IPS DF 19.7 (cell line): ENCODE data around the gene SLC36A1.
"Not testable (repeated sequence)": the region's sequence is repeated elsewhere in the genome, so short reads cannot be mapped to it uniquely, and the experiment has no call there.

ENCODE experiments used
- DNase-seq: peaks from one replicate; pipeline ENCODE4 v3.0.0-alpha.2; 2013; ENCODE audit warnings: low read depth, low spot score

SLC36A1 gene

DNA sequence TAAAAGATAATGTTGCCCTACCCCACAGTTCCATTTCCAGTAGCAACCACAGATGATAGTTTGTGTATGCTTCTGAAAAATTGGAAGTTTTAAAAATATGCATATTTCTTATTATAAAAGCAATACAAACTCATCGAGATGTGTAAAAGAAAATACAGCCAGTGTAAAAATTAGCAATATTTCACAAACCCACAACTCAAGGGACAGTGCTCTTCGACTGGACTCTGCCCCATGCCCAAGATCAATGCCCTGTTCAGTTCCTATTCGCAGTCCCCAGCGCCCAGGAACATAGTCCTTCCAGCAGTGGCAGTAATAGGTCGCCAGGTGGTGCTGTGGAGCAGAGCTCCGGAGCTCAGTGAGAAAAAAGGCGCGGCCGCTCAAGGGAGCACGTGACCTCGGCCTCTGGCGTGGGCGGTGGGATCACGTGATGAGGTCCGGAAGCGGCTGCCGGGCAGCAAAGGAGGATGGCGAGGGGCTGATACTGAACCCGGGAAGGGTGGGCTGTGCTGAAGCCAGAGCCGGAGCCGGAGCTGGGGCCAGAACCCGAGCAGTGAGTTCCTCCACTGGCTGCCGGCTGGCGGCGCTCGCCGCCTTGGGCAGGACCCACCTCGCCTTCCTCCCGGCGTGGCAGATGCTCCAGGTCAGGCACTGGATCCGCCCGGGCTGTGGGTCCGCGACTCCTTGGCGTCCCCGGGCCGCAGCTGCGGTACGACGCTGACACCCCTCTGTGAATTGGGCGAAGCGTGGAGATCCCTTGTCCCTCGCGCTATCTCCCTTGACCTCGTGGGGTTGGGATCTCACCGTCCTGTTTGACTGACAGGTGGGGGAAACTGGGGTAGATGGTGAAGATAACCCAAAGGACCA lies at the start of gene SLC36A1:
Gene SLC36A1 (plus strand): TSS at position 430 of the 864 bp plus-strand sequence. CDS start 11,190 bp downstream, outside the sequence.
- peak; percentile 77 for DNase-seq

DNA sequence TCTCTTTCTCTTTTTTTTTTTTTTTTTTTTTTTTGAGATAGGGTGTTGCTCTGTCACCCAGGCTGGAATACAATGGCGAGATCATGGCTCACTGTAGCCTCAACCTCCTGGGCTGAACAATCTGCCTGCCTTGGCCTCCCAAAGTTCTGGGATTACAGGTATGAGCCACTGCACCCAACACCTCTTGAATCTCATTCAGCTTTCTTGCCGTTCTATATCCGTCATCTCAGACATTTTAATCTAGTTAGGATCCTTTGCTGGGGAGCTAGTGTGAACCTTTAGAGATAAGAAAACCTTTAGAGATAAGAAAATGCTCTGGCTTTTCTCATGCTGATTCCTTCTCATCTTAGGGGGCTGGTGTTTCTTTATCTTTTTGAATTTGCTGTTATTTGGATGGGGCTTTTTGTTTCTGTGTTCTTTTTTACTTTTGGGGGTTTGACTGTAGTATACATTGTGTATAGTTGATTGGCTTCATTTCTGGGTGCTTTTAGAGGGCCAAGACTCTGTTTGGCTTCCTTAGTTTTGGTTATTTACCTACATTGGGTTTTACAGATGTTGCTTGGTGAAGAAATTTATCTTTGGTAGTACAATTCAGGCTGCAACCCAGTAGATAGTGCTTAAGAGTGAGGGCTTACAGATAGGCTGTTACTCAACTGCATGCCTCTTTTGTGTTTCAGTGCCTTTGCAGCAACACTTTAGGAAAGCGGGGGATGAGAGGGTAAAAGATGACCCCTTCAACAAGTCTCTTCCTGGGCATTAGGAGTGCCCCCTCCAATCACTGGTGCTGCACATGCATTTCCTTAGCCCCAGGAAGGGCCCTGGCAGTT lies 41.9 kb upstream of the SLC36A1 start:
- DNase-seq: no peak

DNA sequence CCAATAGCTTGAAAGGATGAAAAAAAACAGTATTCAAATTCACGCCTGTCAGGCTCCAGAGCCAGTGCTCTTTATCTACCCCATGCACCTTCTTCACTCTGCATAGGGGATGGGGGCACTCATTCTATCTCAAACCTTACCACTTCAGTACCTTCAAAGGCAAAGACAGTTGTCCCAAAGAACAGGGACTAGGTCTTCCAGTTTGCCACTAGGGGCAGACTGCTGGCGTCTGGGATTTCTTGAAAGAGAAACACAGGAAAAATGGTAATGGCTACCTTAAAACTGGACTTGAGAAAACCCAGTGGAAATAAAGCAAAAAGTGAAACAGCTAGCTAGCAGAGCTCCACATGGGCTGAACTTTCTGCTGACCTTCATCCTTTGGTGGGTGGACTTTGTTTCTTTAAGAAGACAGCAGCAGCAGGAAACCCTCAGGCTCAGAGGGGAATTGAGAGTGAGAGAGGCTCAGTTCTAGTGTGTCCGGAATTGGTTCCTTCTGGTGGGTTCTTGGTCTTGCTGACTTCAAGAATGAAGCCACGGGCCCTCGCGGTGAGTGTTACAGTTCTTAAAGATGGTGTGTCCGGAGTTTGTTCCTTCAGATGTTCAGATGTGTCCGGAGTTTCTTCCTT lies 41.0 kb upstream of the SLC36A1 start:
- no peak for DNase-seq

DNA sequence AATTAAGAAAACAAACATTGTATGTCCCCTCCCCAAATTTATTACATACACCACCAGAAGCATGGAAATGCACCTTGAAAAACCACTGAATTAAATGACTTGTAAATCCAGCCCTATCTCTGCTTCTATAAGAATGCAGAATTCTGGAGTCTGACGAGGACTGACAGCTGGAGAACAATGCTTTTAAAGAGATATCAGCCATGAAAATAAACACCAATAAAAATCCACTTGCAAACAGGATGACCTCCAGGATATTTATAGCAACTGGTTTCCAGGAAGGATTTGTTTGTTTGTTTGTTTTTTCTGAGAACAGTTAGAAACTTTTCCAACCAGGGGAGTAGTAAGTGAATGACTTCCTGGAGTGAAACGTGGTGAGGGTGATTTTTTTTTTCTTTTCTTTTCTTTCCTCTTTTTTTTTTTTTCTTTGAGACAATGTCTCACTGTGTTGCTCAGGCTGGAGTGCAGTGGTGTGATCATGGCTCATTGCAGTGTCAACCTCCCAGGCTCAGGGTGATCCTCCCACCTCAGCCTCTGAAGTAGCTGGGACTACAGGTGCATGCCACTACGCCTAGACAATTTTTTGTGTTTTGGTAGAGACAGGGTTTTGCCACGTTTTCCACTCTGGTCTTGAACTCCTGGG lies 38.7 kb upstream of the SLC36A1 start:
- no peak for DNase-seq

DNA sequence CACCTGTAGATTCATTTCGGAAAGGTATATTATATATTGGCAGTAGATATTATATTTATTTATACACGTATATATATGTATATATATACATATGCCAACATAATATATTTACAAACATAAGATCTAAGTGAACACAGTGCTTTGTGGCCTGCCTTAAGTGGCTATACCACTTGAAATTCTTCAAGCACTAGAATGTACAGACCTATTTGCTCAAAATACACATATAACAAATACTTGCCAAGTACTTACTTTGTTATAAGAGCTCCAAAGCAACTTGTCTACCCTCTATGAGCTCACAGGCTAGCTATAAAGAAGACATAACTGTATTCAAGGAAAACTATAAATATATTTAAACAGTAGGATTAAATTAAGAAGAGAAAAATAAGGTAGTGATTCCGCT lies 33.6 kb upstream of the SLC36A1 start:
- no peak for DNase-seq

DNA sequence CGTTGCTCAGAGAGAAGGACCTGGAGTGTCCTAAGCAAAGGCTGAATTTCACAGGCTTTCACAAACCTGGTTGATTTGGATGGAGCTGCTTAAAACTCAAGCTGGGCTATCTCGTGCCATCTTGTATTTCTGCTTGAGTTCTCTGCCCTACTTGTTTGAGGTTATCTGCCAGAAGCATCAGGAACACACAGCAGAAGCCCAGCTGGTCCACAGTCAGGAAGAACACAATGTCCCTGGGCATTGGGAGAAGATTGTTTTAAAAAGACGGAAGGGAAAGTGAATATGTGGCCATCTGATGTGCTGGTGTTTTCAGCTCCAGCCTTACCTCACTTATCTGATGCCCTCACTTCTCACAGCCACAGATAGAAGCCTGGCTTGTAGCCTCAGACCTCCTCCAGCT lies 32.9 kb upstream of the SLC36A1 start:
- no peak for DNase-seq

DNA sequence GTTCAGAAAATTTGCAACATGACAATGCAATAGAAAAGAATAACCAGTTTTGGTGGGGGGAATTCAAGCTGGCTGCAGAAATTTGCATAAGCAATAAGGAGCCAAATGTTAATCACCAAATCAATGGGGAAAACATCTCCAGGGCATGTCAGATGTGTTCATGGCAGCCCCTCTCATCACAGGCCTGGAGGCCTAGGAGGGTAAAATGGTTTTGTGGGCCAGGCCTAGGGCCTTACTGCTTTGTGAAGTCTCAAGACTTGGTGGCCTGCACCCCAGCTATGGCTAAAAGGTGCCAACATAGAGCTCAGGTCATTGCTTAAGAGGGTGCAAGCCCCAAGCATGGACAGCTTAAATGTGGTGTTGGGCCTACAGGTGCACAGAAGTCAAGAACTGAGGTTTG lies 29.7 kb upstream of the SLC36A1 start:
- DNase-seq: no peak

DNA sequence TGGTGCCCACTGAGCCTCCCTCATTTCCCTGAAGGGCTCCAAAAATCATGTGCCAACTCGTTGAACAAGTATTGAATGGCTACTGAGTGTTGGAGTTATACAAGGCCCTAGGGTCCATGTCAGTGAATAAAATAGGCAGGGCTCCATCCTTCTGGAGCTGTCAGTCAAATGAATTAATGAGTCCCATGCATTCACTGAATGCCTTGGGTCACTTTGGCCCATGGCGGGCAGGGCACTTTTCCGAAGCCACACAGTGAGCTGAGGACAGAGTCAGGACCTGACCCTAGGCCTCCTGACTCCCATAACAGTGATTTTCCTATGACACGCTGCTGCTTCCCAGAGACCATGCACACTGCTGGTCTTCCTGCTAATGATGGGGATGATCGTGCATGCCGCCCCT lies 27.3 kb upstream of the SLC36A1 start:
- no peak for DNase-seq

DNA sequence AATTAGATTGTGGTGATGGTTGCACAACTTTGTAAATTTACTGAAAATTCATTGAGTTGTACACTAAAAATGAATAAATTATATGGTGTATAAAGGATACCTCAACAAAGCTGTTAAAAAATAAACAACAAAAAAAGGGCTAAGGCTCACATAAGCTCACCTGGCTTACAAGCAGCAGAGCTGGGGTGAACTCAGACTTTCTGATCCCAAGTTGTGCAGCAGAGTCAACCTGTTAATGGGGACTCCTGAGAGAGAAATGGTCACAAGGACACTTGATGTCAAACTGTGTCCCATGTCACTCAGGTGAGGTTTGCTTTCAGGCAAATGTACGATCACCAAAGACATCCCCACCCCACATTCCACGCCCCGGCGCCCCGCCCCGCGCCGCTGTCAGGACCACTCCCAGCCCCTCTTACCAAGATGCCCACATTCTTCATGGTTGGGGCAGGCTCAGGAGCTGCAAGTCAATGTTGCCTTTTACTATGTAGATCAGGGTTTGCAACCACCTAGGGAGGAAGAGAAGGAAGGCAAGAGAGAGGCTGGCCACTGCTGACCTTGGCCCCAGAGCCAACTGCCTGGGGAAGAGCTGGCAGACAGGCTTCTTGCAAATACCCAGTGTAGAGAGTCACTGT lies 22.4 kb upstream of the SLC36A1 start:
- peak; percentile 52 for DNase-seq

DNA sequence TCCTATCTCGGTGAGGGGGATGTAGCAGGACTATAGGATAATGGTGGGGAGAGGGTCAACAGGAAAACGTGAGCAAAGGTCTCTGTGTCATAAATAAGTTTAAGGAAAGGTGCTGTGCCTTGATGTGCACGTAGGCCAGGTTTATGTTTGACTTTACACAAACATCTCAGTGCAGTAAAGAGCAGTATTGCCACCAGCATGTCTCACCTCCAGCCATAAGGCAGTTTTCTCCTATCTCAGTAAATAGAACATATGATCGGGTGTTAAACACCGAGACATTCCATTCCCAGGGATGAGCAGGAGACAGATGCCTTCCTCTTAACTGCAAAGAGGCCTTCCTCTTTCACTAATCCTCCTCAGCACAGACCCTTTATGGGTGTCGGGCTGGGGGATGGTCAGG lies 21.1 kb upstream of the SLC36A1 start:
- not testable (repeated sequence) for DNase-seq

DNA sequence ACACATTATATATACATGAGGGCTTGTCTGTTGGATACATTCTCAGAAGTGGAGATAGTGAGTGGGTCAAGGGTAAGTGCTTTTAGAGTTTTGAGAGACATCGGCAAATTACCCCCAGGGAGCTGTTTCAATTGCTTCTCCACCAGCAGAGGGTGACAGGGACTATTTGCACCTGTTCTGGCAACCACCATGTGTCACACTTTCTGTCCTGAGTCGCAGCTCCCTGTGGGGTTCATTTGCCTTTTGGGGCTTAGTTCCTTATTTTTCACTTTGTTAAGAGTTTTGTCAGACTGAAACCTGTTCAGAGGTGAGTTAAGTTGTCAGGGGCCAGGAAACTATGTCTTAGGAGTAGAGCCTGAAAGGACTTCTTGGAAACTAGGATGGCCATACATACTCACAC lies 20.1 kb upstream of the SLC36A1 start:
- DNase-seq: no peak

DNA sequence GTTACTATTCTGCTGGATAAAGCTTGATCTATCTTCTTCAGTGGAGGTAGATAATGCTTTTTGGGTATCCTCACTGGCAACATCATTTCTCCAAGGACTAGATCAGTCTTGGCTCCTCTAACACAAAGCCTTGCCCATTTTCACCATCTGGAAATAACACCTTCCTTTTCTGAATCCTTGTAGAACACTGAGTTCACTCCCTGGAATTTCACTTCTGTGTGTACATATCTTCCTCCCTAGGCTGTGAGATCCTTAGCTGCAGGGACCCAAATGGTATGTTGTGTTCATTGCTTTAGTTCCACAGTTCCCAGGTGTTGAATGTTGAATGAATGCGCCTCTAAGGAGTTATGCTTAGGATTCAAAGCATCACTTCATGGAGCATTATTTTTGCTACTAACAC lies 16.7 kb upstream of the SLC36A1 start:
- no peak for DNase-seq

DNA sequence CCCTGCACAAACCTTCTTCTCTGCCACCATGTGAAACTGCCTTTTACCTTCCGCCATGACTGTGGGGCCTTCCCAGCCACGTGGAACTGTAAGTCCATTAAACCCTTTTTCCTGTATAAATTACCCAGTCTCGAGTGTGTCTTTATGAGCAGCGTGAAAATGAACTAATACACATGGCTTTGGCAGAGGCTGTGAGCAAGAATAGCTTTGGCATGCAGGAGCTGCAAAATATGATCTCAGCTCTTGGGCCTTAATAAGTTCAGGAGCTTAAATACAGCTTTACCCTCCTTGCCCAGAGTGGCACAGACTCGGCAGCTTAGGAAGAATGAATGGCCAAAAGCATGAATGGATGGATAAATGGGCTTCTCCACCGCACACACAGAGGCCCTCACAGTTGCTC lies 15.7 kb upstream of the SLC36A1 start:
- DNase-seq: no peak

DNA sequence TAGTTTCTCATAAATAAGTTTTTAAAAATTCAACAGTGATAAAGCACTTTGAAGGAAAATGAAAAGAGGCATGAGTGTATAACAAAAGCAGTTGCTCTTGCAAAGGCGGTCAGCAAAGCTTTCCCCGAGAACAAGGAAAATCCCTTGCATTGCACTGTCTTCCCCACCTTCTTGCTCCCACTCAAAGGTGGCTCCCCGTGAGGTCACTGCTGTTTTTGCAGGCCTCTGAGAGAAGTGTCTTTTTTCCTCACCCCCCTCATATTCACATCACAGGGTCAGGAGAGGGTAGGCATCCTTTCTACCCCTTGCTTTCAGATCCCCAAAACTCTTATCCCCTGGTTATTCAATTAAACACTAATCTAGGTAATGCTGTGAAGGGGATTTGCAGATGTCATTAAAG lies 15.2 kb upstream of the SLC36A1 start:
- no peak for DNase-seq

DNA sequence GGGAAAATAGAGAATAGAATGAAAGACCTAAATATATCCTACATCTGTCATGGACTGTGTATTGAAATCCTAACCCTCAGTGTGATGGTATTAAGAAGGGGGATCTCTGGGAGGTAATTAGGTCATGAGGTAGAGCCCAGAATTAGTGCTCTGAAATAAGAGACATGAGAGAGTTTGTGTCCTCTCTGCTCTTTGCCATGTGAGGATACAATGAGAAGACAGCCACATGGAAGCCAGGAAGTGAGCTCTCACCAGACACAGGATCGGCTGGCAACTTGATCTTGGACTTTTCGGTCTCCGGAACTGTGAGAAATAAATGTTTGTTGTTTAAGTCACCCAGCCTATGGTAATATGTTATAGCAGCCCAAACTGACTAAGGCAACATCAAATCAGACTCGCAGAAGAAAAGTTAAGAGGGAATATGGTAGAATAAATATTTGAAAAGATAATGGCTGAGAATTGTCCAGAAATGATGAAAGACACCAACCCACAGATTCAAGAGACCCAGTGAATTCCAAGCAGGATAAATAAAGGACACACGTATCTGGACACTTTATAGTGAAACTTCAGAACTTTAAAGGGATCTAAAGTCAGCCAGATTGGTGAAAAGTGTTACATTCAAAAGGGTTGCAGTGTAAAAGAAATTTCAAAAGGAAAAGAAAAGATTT lies 12.7 kb upstream of the SLC36A1 start:
- DNase-seq: no peak

DNA sequence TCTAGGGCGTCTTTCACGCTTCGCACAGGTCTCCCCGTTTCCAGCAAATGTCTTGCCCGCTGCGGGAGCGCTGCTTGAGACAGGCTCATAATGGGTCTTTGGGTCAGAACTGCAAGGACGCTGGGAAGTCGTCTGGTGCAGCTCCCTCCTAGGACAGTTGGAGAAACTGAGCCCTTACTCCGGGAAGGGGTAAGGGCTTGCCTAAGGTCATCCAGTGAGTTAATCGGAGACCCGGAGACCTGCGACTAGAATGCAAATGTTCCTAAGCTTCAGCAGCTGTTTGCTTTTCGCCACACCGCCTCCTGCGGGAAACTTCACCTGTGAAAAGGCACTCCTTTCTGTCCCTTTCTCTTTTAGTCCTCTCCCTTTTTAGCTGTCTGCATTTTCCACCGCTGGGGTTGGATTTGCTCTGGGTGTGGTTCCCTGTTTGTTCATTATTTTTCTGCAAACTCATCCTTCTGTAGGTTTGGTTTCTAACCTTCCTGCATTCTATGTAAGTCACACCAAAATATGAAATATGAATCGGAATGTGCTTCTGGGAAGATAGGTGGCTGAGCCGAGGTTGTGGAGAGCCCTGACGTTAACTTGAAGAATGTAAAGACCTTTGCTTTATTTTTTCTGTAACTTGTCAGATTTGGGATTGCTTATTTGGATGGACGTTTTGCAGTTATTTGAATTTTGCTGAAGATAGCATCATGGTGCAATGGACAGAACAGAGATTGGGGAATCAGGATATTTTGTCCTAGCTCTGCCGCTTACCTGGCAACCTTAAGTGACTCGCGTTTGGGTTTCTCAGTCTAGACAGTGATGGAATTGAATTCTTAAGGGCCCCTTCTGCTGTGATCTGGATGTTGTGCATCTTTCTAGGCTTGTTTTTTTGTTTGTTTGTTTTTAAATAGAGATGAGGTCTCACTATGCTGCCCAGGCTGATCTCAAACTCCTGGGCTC lies 909 bp downstream of the SLC36A1 start:
- DNase-seq: no peak

DNA sequence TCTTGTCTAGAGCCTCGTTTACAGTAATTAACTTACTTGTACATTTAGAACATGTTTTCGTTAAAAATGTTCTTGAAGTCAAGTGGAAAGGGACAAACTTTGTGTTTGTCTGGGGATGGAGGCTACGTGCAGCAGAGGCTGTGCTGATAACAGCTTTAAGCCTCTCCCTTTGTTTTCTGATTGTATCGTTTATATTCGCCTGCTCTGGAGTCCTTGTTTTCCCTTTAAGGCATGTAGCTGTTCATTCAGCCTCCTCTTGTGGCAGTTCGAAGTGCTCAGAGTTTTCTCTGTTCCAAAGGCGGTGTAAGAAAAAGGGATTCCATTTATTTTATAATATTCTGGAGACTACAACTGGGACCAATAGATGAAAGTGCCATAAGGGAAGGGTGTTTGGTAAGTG lies 1.9 kb downstream of the SLC36A1 start:
- DNase-seq: no peak

DNA sequence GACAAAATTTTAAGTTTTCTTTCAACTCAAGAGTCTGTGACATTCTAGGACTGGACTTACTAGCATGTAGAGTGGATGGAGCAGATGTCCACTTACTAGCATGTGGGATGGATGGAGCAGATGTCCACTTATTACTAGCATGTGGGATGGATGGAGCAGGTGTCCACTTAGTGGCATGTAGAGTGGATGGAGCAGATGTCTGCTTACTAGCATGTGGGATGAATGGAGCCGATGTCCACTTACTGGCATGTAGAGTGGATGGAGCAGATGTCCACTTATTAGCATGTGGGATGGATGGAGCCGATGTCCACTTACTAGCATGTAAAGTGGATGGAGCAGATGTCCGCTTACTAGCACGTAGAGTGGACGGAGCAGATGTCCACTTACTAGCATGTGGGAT lies 2.4 kb downstream of the SLC36A1 start:
- no peak for DNase-seq

DNA sequence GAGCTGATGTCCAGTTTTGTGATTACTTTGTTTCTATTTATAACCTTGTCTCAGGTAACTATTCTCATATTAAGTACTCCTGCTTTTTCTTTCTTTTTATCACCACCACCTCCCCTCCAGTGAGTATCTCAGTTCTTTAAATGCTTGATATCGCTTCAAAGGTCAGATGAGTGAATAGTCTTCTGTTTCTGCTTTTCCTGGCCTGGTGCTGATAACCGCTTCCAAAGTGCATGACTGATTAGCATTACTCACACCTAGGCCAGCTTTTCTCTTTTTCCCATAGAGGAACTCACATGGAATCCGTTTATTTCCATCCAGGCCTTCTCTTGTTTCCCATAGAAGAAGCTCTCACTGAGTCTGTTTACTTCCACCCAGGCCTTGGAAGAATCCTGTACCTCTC lies 3.2 kb downstream of the SLC36A1 start:
- DNase-seq: no peak
